ENCODE results near the gene TARM1.
"Not testable (repeated sequence)": the region's sequence is repeated elsewhere in the genome, so short reads cannot be mapped to it uniquely, and the experiment has no call there.

TARM1 gene

GRCh38 chr19:54081032-54081431 is at the start of gene TARM1:
TARM1 (minus strand) TSS chr19:54081365; CDS start chr19:54081340, 25 bp downstream.
- no peak for DNase-seq

DNA sequence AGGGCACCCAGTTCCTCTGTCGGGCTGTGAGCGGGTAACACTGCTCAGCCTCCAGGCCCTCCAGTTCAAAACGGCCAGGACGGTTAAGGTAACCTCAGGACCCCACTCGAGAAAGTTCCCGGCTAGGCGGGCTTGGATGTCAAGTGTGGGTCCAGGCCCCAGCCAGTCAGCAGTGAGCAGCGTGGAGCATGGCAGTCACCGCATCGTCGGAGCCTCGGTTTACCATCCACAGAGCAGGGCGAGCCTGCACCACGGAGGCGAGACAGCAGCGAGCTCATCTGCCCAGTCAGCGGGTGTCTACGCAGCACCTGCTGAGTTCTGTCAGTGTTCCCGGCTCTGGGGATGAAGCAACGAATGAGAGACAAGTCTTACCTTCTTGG is 48.4 kb upstream of the TARM1 start:
- DNase-seq: no peak

GRCh38 chr19:54128796-54129616 is 47.8 kb upstream of the TARM1 start:
- DNase-seq: no peak

DNA sequence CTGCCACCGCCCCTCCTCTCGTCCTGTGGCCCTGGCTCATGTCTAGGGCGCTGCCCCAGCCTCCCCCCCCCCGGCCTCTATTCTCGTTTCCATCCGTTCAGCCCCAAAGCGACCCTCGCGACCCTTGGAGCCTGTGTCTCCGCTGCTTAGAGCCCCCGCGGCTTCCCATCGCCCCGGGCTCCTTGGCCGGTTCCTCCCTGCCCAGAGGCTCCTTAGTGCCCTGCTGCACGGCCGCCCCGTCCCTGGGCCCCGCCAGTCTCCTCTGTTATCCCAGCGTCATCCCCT is 47.2 kb upstream of the TARM1 start:
- no peak for DNase-seq

- no peak for DNase-seq
Observed at GRCh38 chr19:54127688-54128440, 46.7 kb upstream of the TARM1 start.

DNA sequence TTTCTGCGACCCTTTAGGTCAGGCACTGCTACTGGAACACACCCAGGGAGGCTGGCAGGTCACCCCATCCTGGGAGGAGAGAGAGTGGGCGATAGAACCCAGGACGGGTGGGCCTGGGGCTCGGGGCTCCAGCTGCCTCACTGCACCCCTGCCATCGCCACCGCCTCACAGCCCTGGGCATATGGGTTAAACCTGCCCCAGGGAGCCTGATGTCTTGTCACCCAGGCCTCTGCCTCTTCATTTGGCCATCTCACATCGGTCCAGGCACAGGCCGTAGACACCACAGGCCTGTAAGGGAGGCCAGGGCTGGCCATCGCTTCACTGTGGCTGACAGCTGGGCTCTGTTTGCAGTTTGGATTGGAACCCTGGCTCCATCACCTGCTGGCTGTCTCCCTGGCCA is 44.5 kb upstream of the TARM1 start:
- DNase-seq: no peak

DNA sequence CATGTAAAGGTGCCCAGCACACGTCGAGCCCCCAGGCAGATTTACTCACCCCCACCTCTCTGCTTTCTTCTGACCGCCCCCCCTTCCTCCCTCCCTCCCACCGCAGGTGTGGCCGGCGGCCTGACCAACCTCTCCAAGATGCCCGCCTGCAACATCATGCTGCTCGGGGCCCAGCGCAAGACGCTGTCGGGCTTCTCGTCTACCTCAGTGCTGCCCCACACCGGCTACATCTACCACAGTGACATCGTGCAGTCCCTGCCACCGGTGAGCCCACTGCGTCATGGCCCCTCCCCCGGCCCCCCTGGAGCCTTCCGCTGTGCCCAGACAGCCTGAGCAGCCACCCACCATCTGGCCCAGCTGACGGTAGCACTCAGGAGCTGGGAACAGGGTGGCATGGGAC is 43.2 kb upstream of the TARM1 start:
- DNase-seq: no peak

DNA sequence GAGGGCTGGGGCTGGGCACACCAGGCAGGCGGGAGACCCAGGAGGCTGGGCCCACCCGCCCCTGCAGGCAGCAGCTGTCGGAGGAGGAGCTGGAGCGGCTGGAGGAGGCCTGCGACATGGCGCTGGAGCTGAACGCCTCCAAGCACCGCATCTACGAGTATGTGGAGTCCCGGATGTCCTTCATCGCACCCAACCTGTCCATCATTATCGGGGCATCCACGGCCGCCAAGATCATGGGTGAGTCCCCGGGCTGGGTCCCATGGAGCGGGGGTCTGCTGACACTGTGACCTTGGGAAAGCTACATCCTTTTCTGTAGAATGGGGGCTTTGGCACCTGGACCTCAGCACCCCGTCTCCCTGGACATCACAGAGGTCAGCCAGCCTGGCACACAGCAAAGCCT is 42.5 kb upstream of the TARM1 start:
- DNase-seq: no peak

DNA sequence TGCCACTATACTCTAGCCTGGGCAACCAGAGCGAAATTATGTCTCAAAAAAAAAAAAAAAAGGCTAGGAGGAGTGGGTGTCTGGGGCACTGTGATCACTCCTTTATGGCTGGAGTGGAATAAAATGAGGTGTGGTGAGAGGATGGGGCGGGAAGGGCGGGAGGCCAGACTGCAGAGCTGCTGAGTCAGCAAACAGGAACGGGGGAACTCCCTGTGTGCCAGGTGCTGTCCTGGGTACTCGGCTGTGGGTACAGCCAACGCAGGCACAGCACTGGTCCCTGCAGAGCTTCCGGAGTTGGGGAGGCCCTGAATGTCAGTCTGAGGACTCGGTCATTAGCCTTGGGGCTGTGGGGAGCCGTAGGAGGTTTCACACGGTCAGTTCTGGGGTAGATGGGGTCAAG is 40.1 kb upstream of the TARM1 start:
- no peak for DNase-seq

DNA sequence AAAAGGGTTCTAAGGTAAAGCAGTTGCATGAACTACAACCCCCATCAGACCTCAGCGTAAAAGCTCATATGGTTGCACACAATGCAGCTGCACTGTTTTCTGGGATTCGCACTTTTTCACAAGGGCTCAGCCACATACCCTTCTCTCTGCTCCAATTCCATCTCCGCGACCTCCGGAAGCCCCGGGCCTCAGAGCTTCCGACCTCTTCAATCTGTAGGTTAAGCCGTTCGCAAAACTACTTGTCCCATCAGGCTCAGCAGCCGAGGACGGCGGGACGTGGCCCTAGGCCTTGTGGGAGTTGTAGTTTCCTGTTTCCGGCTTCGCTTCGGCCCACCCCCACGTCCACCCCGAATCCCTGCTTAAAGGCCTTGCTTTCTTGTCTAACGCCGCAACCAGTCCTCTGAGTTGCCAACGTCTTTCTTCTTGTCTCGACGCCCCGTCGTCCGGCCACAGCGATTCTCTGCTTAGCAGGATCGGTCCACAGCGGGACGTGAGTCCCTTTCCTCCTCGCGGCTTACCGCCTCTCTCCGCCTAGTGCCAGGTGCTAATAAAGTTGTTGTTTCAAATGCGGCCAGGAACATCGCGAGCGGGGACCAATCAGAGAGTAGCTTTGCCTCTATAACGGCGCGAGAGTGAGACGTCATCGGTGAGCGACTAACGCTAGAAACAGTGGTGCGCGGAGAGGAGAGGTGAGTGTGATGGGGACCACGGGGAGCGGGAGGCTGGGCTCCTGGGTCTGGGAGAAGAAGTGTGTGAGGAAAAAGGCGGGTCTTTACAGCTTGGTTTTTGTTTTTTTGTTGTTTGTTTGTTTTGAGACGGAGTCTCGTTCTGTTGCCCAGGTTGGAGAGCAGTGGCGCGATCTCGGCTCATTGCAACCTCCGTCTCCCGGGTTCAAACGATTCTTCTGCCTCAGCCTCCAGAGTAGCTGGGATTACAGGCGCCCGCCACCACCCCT is 34.2 kb upstream of the TARM1 start, which contains the start of the genes PRPF31 and TFPT:
TSS of gene PRPF31 (plus strand) at position 646 of the 955 bp plus-strand sequence. CDS start 2,525 bp downstream, outside the sequence.
TSS of gene TFPT (minus strand) at position 549 of the 955 bp plus-strand sequence. CDS start at position 161, 388 bp downstream.
- DNase-seq: peak; percentile 98

DNA sequence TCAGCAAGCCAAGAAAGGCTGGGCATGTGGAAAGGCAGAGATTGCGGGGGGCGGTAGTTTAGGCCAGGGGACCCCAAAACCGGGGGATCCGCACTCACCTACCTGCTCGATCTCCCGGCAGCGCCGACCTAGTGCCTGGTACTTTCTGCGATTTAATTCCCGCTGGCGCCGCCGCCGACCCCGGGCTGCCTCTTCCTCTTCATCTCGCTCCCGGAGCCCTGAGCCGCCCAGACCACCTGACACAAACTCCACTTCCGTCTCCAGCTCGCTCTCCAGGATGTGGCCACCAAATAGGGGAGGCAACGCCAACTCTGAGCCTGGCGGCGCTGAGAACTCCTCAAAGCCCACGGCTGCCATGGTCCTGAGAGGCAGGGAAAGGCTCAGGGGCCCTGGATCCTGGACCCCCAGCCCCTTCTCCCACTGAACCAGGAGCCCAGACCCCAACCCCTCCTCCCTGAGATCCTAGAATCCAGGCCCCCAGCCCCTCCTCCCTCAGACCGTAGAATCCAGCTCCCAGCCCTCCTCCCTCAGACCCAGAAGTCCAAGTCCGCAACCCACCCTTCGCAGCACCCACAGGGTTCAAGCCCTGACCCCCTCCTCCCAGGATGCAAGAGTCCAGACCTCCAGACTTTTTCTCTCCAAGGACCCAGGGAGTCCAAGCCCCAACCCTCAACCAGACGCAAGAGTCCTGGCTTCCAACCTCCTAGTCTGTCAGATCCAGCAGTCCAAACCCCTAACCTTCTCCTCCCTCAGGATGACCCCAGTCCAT is 33.4 kb upstream of the TARM1 start:
- DNase-seq: peak; percentile 62

DNA sequence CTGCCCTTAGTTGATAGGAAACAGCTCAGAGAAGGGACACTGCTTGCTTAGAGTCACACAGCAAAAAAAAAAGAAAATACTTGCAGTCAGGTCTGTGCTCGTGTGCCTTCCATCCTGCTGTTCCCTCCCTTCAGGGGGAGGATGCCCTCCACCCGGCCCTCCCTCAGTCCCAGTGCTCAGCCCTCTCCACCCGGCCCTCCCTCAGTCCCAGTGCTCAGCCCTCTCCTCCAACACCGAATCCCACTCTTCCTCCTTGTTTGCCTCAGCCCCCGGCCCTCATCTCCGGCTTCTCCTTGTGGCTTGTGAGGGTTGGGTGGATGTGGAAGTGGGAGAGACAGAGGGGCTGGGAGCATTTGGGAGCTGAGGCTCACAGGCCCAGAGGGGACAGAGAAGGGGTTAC is 28.5 kb upstream of the TARM1 start:
- no peak for DNase-seq

DNA sequence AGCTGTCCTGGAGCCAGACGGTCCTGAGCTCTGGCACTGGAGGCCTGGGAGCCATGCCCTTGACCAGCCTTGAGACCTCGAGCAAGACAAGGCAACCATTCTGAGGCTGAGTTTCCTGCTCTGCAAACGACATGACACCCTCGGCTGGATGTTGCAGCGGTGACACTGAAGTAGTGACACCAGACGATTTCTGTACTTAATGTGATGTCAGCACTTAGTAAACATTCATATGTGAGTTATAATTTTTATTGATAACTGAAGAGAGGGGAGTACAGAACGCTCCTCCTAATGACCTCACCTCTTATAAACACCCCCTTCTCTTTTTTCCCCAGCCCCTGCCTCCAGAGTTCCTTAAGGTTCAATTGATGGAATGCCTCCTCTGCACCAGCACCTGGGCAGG is 27.3 kb upstream of the TARM1 start:
- DNase-seq: no peak

GRCh38 chr19:54107876-54108490 is 26.8 kb upstream of the TARM1 start:
- no peak for DNase-seq

DNA sequence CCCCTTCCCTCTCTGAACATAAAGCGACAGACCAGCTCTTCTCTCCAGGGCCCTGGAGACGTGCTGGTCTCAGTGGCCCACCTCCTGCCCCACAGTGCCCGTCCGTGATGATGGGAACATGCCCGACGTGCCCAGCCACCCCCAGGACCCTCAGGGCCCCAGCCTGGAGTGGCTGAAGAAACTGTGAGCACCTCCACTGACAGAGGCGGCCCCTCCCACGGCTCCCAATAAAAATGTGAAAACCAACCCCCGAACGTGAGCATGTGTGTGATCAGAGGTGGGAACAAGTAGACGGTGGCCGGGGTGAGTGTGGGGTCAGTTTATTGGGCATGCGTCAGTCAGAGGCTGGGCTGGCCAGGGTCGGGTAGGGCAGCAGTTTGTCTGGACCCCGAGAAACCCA is 25.6 kb upstream of the TARM1 start:
- DNase-seq: no peak

- DNase-seq: no peak
Observed at GRCh38 chr19:54105796-54106195, 24.6 kb upstream of the TARM1 start.

DNA sequence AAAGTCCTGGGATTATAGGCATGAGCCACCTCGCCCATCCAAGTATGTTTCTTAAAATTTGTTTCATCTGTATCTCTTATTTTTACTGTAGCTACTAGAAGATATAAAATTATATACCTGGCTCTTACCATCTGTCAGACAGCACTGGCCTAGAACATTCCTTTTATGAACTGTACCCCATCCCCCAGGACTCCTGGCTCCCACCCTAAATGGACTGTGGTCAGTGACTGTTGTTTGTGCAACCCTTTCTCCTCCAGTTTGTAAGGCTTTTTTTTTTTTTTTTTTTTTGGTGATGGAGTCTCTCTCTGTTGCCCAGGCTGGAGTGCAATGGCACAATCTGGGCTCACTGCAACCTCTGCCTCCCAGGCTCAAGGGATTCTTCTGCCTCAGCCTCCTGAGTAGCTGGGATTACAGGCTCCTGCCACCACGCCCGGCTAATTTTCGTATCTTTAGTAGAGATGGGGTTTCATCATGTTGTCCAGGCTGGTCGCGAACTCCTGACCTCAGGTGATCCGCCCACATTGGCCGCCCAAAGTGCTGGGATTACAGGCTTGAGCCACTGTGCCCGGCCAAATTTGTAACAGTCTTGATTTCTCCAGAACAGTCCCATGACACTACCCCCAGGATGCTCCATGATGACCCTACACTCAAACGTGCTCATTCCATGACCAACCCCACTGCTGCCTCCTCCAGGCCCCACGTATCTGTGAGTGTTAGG is 24.0 kb upstream of the TARM1 start:
- no peak for DNase-seq

DNA sequence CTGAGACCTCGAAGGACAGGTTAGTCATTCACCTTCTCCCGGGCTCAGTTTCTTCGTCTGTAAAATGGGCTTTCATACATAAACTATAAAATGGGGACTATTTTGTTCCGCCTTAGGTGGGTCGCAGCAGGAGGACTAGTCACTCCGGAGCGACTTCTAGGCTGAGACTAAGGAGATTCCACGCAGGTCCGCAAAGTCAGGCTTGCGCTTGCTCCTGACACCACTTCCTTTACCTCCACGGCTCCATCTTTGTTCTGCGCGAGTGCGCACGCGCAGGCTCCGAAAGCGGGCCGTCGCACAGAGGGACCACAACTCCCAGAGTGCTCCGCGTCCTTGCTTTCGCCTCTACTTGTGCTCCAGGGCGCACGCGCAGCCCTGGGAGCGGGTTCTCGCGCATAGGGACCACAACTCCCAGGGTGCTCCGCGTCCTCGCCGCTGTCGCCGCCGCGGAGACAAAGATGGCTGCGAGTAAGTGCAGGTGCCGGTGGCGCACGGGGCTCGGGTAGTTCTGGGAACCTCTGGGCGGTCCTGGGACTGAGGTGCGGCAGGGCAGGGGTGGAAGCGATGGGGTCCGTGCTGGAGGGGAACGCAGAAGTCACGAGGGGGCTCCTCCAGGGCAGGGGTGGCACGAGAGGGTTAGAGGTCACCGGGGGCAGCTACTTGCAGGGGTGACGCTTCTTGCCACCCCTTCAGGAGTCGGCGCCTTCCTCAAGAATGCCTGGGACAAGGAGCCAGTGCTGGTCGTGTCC is 21.4 kb upstream of the TARM1 start, which contains the start of gene NDUFA3:
TSS of gene NDUFA3 (plus strand) at position 435 of the 749 bp plus-strand sequence. CDS start at position 459, 24 bp downstream.
- DNase-seq: peak; percentile 98

- DNase-seq: no peak
Observed at GRCh38 chr19:54100561-54100960, 19.4 kb upstream of the TARM1 start, which contains the start of gene OSCAR. OSCAR (minus strand) TSS chr19:54100803; CDS start chr19:54100792, 11 bp downstream.

- not testable (repeated sequence) for DNase-seq
Observed at GRCh38 chr19:54099903-54100255, 18.7 kb upstream of the TARM1 start.
